ENCODE results near the gene KIF26B.

KIF26B gene

DNA sequence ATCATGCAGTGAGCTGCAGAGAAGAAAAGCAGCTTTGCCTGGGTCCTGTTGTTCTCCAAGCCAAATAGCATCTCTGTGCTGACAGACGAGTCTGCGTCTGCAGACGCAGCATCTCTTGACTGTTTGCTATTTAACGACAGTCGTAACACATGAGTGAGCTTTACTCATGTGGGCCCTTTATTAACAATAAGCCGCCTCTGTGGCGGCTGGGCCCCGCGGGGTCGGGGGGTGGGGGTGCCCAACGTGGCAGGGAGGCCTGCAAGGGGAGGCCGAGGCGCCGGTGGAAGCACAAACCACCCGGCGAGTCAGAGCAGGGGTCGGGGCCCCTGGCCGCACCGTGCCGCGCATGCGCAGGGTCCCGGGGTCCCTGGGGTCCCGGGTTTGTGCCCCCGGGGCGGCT, 435.1 kb downstream of the KIF26B start:
- no peaks in the 10 kb centered on the region for H3K9me2 ChIP-seq (replicated peaks; ENCODE audit: insufficient read depth, low read length)
- H3F3A ChIP-seq (ENCODE audit: insufficient read depth, low read length) = no peaks in the 10 kb centered on the region
- H3K79me2 ChIP-seq (ENCODE audit: low read length) = no peaks in the 10 kb centered on the region
- H4K20me1 ChIP-seq (ENCODE audit: insufficient read depth, low read length) = no peaks in the 10 kb centered on the region
- no peaks in the 10 kb centered on the region for H3K27me3 ChIP-seq (replicated peaks; ENCODE audit: insufficient read depth, low read length)
- no peak for DNase-seq
- no peak overlapping the region for H3K9ac ChIP-seq (ENCODE audit: low read length)
- H3K4me3 ChIP-seq (ENCODE audit: low read length) = no peak overlapping the region
- no peaks in the 10 kb centered on the region for H3K9me3 ChIP-seq (replicated peaks; ENCODE audit: insufficient read depth, low read length)
- no peak overlapping the region for H3K4me2 ChIP-seq (ENCODE audit: low read depth, low read length)
- no peaks in the 10 kb centered on the region for H3K36me3 ChIP-seq (replicated peaks; ENCODE audit: insufficient read depth, low read length)
- no peaks in the 10 kb centered on the region for H3K4me1 ChIP-seq (ENCODE audit: low read length)
- H3K27ac ChIP-seq (ENCODE audit: low read length) = no peak overlapping the region
- no peak overlapping the region for H2AFZ ChIP-seq (ENCODE audit: low read length)
- TF ChIP-seq EZH2 (optimal IDR thresholded peaks at IDR 0.05; ENCODE audit: low read depth, low read length) (no peak), EZH2phosphoT487 (IDR thresholded peaks at IDR 0.05; ENCODE audit: low read length) (no peak)
- TF ChIP-seq, protein P1, sequence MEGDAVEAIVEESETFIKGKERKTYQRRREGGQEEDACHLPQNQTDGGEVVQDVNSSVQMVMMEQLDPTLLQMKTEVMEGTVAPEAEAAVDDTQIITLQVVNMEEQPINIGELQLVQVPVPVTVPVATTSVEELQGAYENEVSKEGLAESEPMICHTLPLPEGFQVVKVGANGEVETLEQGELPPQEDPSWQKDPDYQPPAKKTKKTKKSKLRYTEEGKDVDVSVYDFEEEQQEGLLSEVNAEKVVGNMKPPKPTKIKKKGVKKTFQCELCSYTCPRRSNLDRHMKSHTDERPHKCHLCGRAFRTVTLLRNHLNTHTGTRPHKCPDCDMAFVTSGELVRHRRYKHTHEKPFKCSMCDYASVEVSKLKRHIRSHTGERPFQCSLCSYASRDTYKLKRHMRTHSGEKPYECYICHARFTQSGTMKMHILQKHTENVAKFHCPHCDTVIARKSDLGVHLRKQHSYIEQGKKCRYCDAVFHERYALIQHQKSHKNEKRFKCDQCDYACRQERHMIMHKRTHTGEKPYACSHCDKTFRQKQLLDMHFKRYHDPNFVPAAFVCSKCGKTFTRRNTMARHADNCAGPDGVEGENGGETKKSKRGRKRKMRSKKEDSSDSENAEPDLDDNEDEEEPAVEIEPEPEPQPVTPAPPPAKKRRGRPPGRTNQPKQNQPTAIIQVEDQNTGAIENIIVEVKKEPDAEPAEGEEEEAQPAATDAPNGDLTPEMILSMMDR (IDR thresholded peaks at IDR 0.05; ENCODE audit: low read length) = no peak

DNA sequence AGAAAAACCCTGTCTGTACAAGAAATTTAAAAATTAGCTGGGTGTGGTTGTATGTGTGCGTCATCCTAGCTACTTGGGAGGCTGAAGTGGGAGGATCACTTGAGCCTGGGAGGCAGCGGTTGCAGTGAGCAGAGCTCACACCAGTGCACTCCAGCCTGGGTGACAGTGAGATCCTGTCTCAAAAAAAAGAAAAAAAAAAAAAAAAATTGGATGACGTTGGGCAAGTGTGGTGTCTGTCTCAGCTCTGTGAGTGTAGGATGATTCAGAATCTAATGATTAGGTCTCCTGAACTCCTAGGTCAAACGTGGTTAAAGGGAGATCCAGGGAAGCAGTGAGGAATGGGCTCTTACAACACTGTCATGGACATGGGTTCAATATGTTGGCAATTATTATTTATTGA, 435.9 kb downstream of the KIF26B start:
- Histone ChIP-seq H3K4me2 (ENCODE audit: low read depth, low read length) (no peak overlapping the region), H3K79me2 (ENCODE audit: low read length) (no peaks in the 10 kb centered on the region), H3F3A (ENCODE audit: insufficient read depth, low read length) (no peaks in the 10 kb centered on the region), H3K27me3 (replicated peaks; ENCODE audit: insufficient read depth, low read length) (no peaks in the 10 kb centered on the region), H3K36me3 (replicated peaks; ENCODE audit: insufficient read depth, low read length) (no peaks in the 10 kb centered on the region), H3K4me3 (ENCODE audit: low read length) (no peak overlapping the region), H3K9me2 (replicated peaks; ENCODE audit: insufficient read depth, low read length) (no peaks in the 10 kb centered on the region), H4K20me1 (ENCODE audit: insufficient read depth, low read length) (no peaks in the 10 kb centered on the region), H3K4me1 (ENCODE audit: low read length) (no peaks in the 10 kb centered on the region), H3K9me3 (replicated peaks; ENCODE audit: insufficient read depth, low read length) (no peaks in the 10 kb centered on the region), H2AFZ (ENCODE audit: low read length) (no peak overlapping the region), H3K9ac (ENCODE audit: low read length) (no peak overlapping the region), H3K27ac (ENCODE audit: low read length) (no peak overlapping the region)
- no peak for DNase-seq
- no peak for TF ChIP-seq EZH2phosphoT487 (IDR thresholded peaks at IDR 0.05; ENCODE audit: low read length)
- no peak for TF ChIP-seq EZH2 (optimal IDR thresholded peaks at IDR 0.05; ENCODE audit: low read depth, low read length)
- TF ChIP-seq, protein P1 (IDR thresholded peaks at IDR 0.05; ENCODE audit: low read length) = no peak

DNA sequence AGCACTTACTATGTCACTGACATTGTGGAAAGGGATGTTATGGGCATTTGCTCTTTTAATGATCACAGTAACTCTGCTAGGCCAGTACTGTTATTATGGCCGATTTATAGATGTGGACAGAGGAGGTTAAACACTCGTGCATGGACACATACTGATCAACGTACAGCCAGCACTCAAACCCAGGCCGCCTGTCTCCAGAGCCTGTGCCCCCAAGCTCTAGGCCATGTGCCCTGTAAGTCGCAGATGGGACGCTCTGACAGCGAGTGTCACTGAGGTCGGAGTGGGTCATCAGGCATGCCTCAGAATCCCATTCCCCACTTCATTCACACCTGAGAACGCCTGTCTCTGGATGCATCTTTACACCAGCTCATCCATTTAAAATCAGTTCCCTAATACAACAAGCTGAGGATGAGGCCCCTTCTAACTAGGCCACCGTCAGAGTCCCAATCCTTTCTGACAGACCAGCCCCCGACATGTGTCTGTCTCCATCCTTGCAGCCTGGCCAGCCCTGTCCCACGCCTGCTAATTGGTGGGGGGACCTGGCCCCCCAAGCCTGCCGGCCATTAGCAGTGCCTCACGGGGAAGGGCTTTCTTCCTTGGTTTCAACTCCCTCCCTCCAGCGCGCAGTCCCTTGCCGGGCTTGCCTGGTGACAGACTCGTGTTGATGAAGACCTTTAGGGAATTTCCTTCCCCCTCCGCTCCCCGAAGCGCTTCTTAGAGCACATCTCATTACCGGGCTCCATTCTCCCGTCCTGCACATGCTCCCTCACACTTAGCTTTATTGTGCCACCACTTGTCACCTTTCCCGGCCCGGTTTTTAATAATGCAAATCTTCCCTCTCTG, 436.8 kb downstream of the KIF26B start:
- Histone ChIP-seq H3K4me2 (ENCODE audit: low read depth, low read length) (no peak overlapping the region), H3K9ac (ENCODE audit: low read length) (no peak overlapping the region), H3F3A (ENCODE audit: insufficient read depth, low read length) (no peaks in the 10 kb centered on the region), H3K36me3 (replicated peaks; ENCODE audit: insufficient read depth, low read length) (no peaks in the 10 kb centered on the region), H3K4me3 (ENCODE audit: low read length) (no peak overlapping the region), H3K27me3 (replicated peaks; ENCODE audit: insufficient read depth, low read length) (no peaks in the 10 kb centered on the region), H3K4me1 (ENCODE audit: low read length) (no peaks in the 10 kb centered on the region), H3K9me2 (replicated peaks; ENCODE audit: insufficient read depth, low read length) (no peaks in the 10 kb centered on the region), H4K20me1 (ENCODE audit: insufficient read depth, low read length) (no peaks in the 10 kb centered on the region), H2AFZ (ENCODE audit: low read length) (no peak overlapping the region), H3K27ac (ENCODE audit: low read length) (no peak overlapping the region), H3K79me2 (ENCODE audit: low read length) (no peaks in the 10 kb centered on the region), H3K9me3 (replicated peaks; ENCODE audit: insufficient read depth, low read length) (no peaks in the 10 kb centered on the region)
- TF ChIP-seq, protein P1 (IDR thresholded peaks at IDR 0.05; ENCODE audit: low read length) = no peak
- no peak for TF ChIP-seq EZH2 (optimal IDR thresholded peaks at IDR 0.05; ENCODE audit: low read depth, low read length)
- DNase-seq = no peak

Data from MM.1S (cell line).